Right lobe of liver (tissue), 6 donors: ENCODE data around the gene SLC35B4. TPM values are rescaled to one million over a fixed set of nuclear protein-coding genes. Genes with fewer than 3 reads are reported as not detected.
A peak's percentile ranks its signal among the peaks of the same experiment; 100 is the strongest.

Experiments used
- ATAC-seq, 4 donors: fragments of 200-7000 bp; cut with Tn5 transposase; one replicate each; pipeline ENCODE4 v1.9.1; 2020; ENCODE audit warnings: mild to moderate bottlenecking in 4 of 4, moderate library complexity in 4 of 4
- DNase-seq, 3 donors: peaks; one replicate each; pipeline ENCODE4 v3.0.0-alpha.2; 2020
- H3K27ac ChIP-seq, 3 donors: fragments of 200-600 bp; one replicate each; pipeline ENCODE4 v1.8.0; 2022
- H3K27me3 ChIP-seq, 2 donors: fragments of 200-600 bp; one replicate each; pipeline ENCODE4 v1.8.0; 2022
- H3K36me3 ChIP-seq, 4 donors: fragments of 200-600 bp; sonication (generic) in 1 of 4; one replicate each; pipeline versions ENCODE4 v1.5.1 to v1.8.0; 2017 to 2022; ENCODE audit warnings: control low read depth in 1 of 4
- H3K4me1 ChIP-seq, 4 donors: fragments of 200-600 bp; sonication (generic) in 1 of 4; one replicate each; pipeline versions ENCODE4 v1.5.1 to v1.8.0; 2017 to 2022; ENCODE audit warnings: control low read depth in 1 of 4
- H3K4me3 ChIP-seq, 3 donors: fragments of 200-600 bp; one replicate each; pipeline ENCODE4 v1.8.0; 2022
- H3K9me3 ChIP-seq, 4 donors: fragments of 200-600 bp; sonication (generic) in 1 of 4; one replicate each; pipeline versions ENCODE4 v1.5.1 to v1.8.0; 2017 to 2022; ENCODE audit warnings: control low read depth in 1 of 4
- CTCF ChIP-seq, 4 donors: fragments of 200-600 bp in 3 of 4; fragments of 450-650 bp in 1 of 4; IDR thresholded peaks; one replicate each; pipeline versions ENCODE4 v1.5.1 to v1.8.0; 2016 to 2022; ENCODE audit warnings: antibody characterized with exemption in 4 of 4, mild to moderate bottlenecking in 2 of 4
- POLR2A ChIP-seq: fragments of 450-650 bp; IDR thresholded peaks from one replicate; pipeline ENCODE4 v1.6.1; 2017; ENCODE audit warnings: antibody characterized with exemption, mild to moderate bottlenecking
- WGBS: methylation state at CpG from one replicate; pipeline ENCODE4 v1.1.6; 2018; ENCODE audit warnings: low coverage, low lambda C conversion rate; ENCODE audit not compliant: insufficient coverage; ENCODE audit errors: missing lambda C conversion rate; 5-methylcytosine and 5-hydroxymethylcytosine counted together
- intact Hi-C, 2 donors: fragments of 100-400 bp; cut with DNase I; formaldehyde crosslinking; loops; one replicate each; pipeline versions ENCODE4 v1.11.2 to v1.14.1; 2022
- total RNA-seq, 6 experiments: library from RNA; depleted of rRNA in 2 of 6; stranded (reverse); fragments of >200 nt in 2 of 6; fragmentation: NEBNext Ultra II Directional in 3 of 6; extraction: Animal tissue kit (Norgen Biotek cat#: 25700) in 3 of 6; gene quantifications; one replicate each; pipeline versions ENCODE4 v1.1.0 to v1.2.4, GENCODE V29; 2016 to 2023
- donor health status: DM: no; HTN: yes; CAD: no.
- donor health status: DM: no; HTN: no; CAD: no.
- donor health status: DM: no; HTN: no; CAD: no.
- donor health status: DM: no; HTN: yes; CAD: no.
- donor health status: DM: no; HTN: yes; CAD: no.

SLC35B4 gene
- total RNA-seq, 6 experiments from 2014 or later = 8.9 to 13.5 (median 10.4) TPM

GRCh38 chr7:134324107-134324506 is 7.4 kb upstream of the SLC35B4 start:
- TF ChIP-seq POLR2A (no peak), CTCF (IDR thresholded peaks at IDR 0.05) (no peak)
- WGBS = 93% methylated on average over 2 of the region's 2 CpGs

GRCh38 chr7:134320201-134320600 is 3.5 kb upstream of the SLC35B4 start:
- H3K9me3 ChIP-seq = no peaks in the 10 kb centered on the region
- H3K27ac ChIP-seq = no peak overlapping the region
- no peaks in the 10 kb centered on the region for H3K36me3 ChIP-seq
- peaks cover 0 to 7% (median 0%) of the 10 kb centered on the region in 4 donors for H3K4me1 ChIP-seq
- H3K4me3 ChIP-seq = no peak overlapping the region
- no peaks in the 10 kb centered on the region for H3K27me3 ChIP-seq
- no peak for TF ChIP-seq CTCF (IDR thresholded peaks at IDR 0.05)
- no peak for TF ChIP-seq POLR2A
- intact Hi-C loops = no loop called here
- 74% methylated on average over 3 of the region's 5 CpGs for WGBS
- DNase-seq (no peak), ATAC-seq (no peak)

More at GRCh38 chr7:134324107-134324506, 7.4 kb upstream of the SLC35B4 start:
- DNase-seq = no peak
- ATAC-seq = no peak
- Histone ChIP-seq H3K4me1 (no peaks in the 10 kb centered on the region), H3K9me3 (no peaks in the 10 kb centered on the region), H3K4me3 (no peak overlapping the region), H3K27ac (no peak overlapping the region), H3K36me3 (no peaks in the 10 kb centered on the region), H3K27me3 (no peaks in the 10 kb centered on the region)
- intact Hi-C loops = no loop called here

GRCh38 chr7:134318443-134318842 is 1.7 kb upstream of the SLC35B4 start:
- intact Hi-C loops = no loop called here
- Histone ChIP-seq H3K4me3 (no peak overlapping the region), H3K9me3 (no peaks in the 10 kb centered on the region), H3K27ac (no peak overlapping the region), H3K27me3 (no peaks in the 10 kb centered on the region), H3K36me3 (no peaks in the 10 kb centered on the region), H3K4me1 (peaks cover 0 to 12% (median 0%) of the 10 kb centered on the region in 4 donors)
- no peak for ATAC-seq
- DNase-seq = no peak
- TF ChIP-seq CTCF (IDR thresholded peaks at IDR 0.05) (no peak), POLR2A (no peak)

GRCh38 chr7:134317434-134317833 is 704 bp upstream of the SLC35B4 start:
- H3K27ac ChIP-seq = peak overlapping the region in 2 of 3 donors; percentile 28 to 91
- H3K9me3 ChIP-seq = no peaks in the 10 kb centered on the region
- 40% methylated on average over 7 of the region's 7 CpGs for whole genome bisulfite sequencing
- no peaks in the 10 kb centered on the region for H3K27me3 ChIP-seq
- no peak for DNase-seq
- intact Hi-C loops = no loop called here
- H3K4me3 ChIP-seq = peak overlapping the region; percentile 75 to 100 (median 83)
- TF ChIP-seq POLR2A (no peak), CTCF (IDR thresholded peaks at IDR 0.05) (no peak)
- no peak for ATAC-seq
- peaks cover 0 to 12% (median 0%) of the 10 kb centered on the region in 4 donors for H3K4me1 ChIP-seq
- no peaks in the 10 kb centered on the region for H3K36me3 ChIP-seq
